ENCODE results near the gene FCHO2. TPM values are rescaled to one million over a fixed set of nuclear protein-coding genes. Genes with fewer than 3 reads are reported as not detected.

The FCHO2 gene
- total RNA-seq, 1 experiment from 2014 or later: 25.3 TPM

- POLR2A ChIA-PET: no interaction called here
- H3K36me3 ChIP-seq (ENCODE audit: control insufficient read depth, insufficient read depth, low read length): no peaks in the 10 kb centered on the region
- intact Hi-C loops (cut with micrococcal nuclease; ENCODE audit: unreplicated experiment): no loop called here
Measured at GRCh38 chr5:72943307-72943706, 12.5 kb upstream of the FCHO2 start.

GRCh38 chr5:72947498-72947897 is 8.3 kb upstream of the FCHO2 start:
- Histone ChIP-seq H3K27ac (ENCODE audit: low read length) (no peak overlapping the region), H3K4me1 (ENCODE audit: control insufficient read depth, insufficient read depth, low read length) (peaks cover 11% of the 10 kb centered on the region), H3K9me3 (ENCODE audit: control insufficient read depth, insufficient read depth, low read depth, low read length) (no peaks in the 10 kb centered on the region), H3K27me3 (ENCODE audit: control insufficient read depth, insufficient read depth, low read length) (no peaks in the 10 kb centered on the region), H3K4me3 (ENCODE audit: low read depth in 2 of 2, low read length in 2 of 2) (no peak overlapping the region), H3K36me3 (ENCODE audit: control insufficient read depth, insufficient read depth, low read length) (no peaks in the 10 kb centered on the region)
- intact Hi-C loops (cut with micrococcal nuclease; ENCODE audit: unreplicated experiment): no loop called here
- ChIA-PET POLR2A (no interaction called here), CTCF (no interaction called here)
- no peak for DNase-seq (ENCODE audit: low read depth, low spot score)
- in situ Hi-C loops (cut with HindIII; ENCODE audit: low pct_unique_long_range_greater_than_20kb, low sequenced_read_pairs): no loop called here
- no peak for ATAC-seq
- BruUV-seq (replicated peaks): no TSS peak
- TF ChIP-seq TCF7L2 (IDR thresholded peaks at IDR 0.05; ENCODE audit: low read depth, low read length) (no peak), REST (IDR thresholded peaks at IDR 0.05; ENCODE audit: insufficient read depth in 1 of 2, low read depth in 2 of 2, low read length in 1 of 2) (no peak), POLR2AphosphoS5 (IDR thresholded peaks at IDR 0.05; ENCODE audit: low read depth, low read length) (no peak), SIN3A (IDR thresholded peaks at IDR 0.05; ENCODE audit: borderline replicate concordance, insufficient read depth, low read depth, low read length) (no peak), CTCF (IDR thresholded peaks at IDR 0.05) (no peak)

More at GRCh38 chr5:72943307-72943706, 12.5 kb upstream of the FCHO2 start:
- H3K27ac ChIP-seq (ENCODE audit: low read length): no peak overlapping the region
- no peak for DNase-seq (ENCODE audit: low read depth, low spot score)
- H3K27me3 ChIP-seq (ENCODE audit: control insufficient read depth, insufficient read depth, low read length): no peaks in the 10 kb centered on the region
- in situ Hi-C loops (cut with HindIII; ENCODE audit: low pct_unique_long_range_greater_than_20kb, low sequenced_read_pairs): no loop called here
- no peaks in the 10 kb centered on the region for H3K4me1 ChIP-seq (ENCODE audit: control insufficient read depth, insufficient read depth, low read length)
- TF ChIP-seq TCF7L2 (IDR thresholded peaks at IDR 0.05; ENCODE audit: low read depth, low read length) (no peak), POLR2AphosphoS5 (IDR thresholded peaks at IDR 0.05; ENCODE audit: low read depth, low read length) (no peak), REST (IDR thresholded peaks at IDR 0.05; ENCODE audit: insufficient read depth in 1 of 2, low read depth in 2 of 2, low read length in 1 of 2) (no peak), CTCF (IDR thresholded peaks at IDR 0.05) (no peak), SIN3A (IDR thresholded peaks at IDR 0.05; ENCODE audit: borderline replicate concordance, insufficient read depth, low read depth, low read length) (no peak)
- BruUV-seq (replicated peaks): no TSS peak
- no peak for ATAC-seq
- CTCF ChIA-PET: no interaction called here
- H3K9me3 ChIP-seq (ENCODE audit: control insufficient read depth, insufficient read depth, low read depth, low read length): no peaks in the 10 kb centered on the region
- H3K4me3 ChIP-seq (ENCODE audit: low read depth in 2 of 2, low read length in 2 of 2): no peak overlapping the region

Measured in Panc1 (cell line).